HEK293 (cell line): ENCODE measurements around the gene PLPPR1.

Source experiments
- ZNF146 ChIP-seq: fragments of 450-650 bp; formaldehyde crosslinking; IDR thresholded peaks from 2 replicates; pipeline ENCODE4 v1.5.1; 2016; ENCODE audit warnings: missing biosample characterization, missing genetic modification characterization
- ZNF274 ChIP-seq, 2 experiments: fragments of 200-500 bp in 1 of 2; fragments of 450-650 bp in 1 of 2; sonication (Bioruptor generic) in 1 of 2; formaldehyde crosslinking in 1 of 2; IDR thresholded peaks; 2 replicates each; pipeline versions ENCODE4 v1.5.1 to v1.6.1; 2014 to 2016; ENCODE audit warnings: borderline replicate concordance in 1 of 2, inconsistent platforms in 1 of 2, low read length in 1 of 2, missing biosample characterization in 1 of 2, missing genetic modification characterization in 1 of 2
- TF ChIP-seq, protein P1 (sequence below): fragments of 450-650 bp; formaldehyde crosslinking; IDR thresholded peaks from 2 replicates; pipeline ENCODE4 v1.5.1; 2016; ENCODE audit warnings: missing biosample characterization, missing genetic modification characterization
- TF ChIP-seq, protein P2 (sequence below): fragments of 450-650 bp; formaldehyde crosslinking; IDR thresholded peaks from 2 replicates; pipeline ENCODE4 v1.5.1; 2016; ENCODE audit warnings: missing biosample characterization, missing genetic modification characterization

DNA sequence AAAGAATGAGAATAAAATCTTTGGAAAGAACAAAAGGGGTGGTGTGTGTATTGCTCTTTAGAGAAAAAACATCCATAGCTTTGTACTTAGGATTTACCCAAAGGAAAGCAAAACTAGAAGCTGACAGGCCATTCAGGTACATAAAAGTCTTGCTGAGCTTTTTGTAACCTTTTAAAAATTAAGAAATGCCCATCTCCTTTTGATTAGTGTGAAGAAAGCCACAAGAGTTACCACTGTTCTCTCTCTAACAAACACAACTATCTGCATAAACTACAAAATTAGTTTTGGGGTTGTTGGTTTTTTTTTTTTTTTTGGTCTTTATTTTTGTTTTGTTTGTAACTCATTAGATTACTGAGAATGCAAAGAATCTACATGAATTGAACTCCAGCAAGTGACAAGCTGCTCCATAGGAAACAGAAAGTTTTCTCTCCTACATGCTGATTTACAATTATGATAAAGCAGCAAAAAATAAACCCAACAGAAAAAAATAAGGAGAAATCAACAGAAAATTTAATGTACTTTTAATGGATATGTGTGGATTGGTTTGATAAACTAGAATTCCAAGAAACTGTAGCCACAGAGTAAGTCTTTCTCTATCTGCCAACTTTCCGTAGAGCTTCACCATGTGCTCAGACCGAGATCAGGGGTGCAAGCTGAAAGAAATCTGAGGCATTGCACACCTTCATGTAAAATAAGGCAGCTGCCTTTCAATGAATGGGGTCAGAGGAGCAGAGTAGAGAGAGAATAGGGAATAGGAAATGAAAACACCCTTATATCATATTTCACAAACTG is 344.0 kb downstream of the PLPPR1 start:
- TF ChIP-seq, protein P1, sequence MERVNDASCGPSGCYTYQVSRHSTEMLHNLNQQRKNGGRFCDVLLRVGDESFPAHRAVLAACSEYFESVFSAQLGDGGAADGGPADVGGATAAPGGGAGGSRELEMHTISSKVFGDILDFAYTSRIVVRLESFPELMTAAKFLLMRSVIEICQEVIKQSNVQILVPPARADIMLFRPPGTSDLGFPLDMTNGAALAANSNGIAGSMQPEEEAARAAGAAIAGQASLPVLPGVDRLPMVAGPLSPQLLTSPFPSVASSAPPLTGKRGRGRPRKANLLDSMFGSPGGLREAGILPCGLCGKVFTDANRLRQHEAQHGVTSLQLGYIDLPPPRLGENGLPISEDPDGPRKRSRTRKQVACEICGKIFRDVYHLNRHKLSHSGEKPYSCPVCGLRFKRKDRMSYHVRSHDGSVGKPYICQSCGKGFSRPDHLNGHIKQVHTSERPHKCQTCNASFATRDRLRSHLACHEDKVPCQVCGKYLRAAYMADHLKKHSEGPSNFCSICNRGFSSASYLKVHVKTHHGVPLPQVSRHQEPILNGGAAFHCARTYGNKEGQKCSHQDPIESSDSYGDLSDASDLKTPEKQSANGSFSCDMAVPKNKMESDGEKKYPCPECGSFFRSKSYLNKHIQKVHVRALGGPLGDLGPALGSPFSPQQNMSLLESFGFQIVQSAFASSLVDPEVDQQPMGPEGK: no peak
- TF ChIP-seq, protein P2, sequence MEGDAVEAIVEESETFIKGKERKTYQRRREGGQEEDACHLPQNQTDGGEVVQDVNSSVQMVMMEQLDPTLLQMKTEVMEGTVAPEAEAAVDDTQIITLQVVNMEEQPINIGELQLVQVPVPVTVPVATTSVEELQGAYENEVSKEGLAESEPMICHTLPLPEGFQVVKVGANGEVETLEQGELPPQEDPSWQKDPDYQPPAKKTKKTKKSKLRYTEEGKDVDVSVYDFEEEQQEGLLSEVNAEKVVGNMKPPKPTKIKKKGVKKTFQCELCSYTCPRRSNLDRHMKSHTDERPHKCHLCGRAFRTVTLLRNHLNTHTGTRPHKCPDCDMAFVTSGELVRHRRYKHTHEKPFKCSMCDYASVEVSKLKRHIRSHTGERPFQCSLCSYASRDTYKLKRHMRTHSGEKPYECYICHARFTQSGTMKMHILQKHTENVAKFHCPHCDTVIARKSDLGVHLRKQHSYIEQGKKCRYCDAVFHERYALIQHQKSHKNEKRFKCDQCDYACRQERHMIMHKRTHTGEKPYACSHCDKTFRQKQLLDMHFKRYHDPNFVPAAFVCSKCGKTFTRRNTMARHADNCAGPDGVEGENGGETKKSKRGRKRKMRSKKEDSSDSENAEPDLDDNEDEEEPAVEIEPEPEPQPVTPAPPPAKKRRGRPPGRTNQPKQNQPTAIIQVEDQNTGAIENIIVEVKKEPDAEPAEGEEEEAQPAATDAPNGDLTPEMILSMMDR (tag by site-specific recombination): no peak
- no peak for TF ChIP-seq ZNF146 (tag by site-specific recombination)
- no peak for TF ChIP-seq ZNF274 (IDR thresholded peaks at IDR 0.05; ENCODE audit: low read length)
- no peak for TF ChIP-seq ZNF274 (tag by site-specific recombination; IDR thresholded peaks at IDR 0.05; ENCODE audit: borderline replicate concordance)
